AG04450 (cell line): ENCODE measurements around the gene HSH2D. TPM values are rescaled to one million over a fixed set of nuclear protein-coding genes. Genes with fewer than 3 reads are reported as not detected.

Experiments
- CTCF ChIA-PET: fragments of 300-600, 350-600 bp; formaldehyde crosslinking; extraction: SDS; loops from one replicate; lab custom pipeline; 2022; ENCODE audit warnings: antibody characterized with exemption, inconsistent platforms; lab: Charles Lee
- POLR2A ChIA-PET: fragments of 350-600 bp; formaldehyde crosslinking; extraction: SDS; loops from one replicate; lab custom pipeline; 2021; ENCODE audit warnings: antibody characterized with exemption, inconsistent platforms; lab: Yijun Ruan, JAX
- DNase-seq: peaks from one replicate; pipeline ENCODE4 v3.0.0-alpha.2; 2011; ENCODE audit warnings: low read depth, low spot score
- H3K27ac ChIP-seq: one replicate; pipeline ENCODE4 v1.5.1; 2012; ENCODE audit warnings: low read depth, low read length, control low read depth
- H3K27me3 ChIP-seq: one replicate; pipeline ENCODE4 v1.6.0; 2012; ENCODE audit warnings: low read length; ENCODE audit not compliant: control insufficient read depth, insufficient read depth
- H3K4me3 ChIP-seq: 2 replicates; pipeline ENCODE4 v1.5.1; 2011; ENCODE audit warnings: mild to moderate bottlenecking, low read depth, low read length, control low read depth
- H3K9me3 ChIP-seq: 2 replicates; pipeline ENCODE4 v1.5.1; 2012; ENCODE audit warnings: low read length; ENCODE audit not compliant: control insufficient read depth, insufficient read depth
- polyA plus RNA-seq: library from polyadenylated mRNA; depleted of rRNA; stranded (reverse); fragments of >200 nt; gene quantifications from 2 replicates; pipeline ENCODE4 v1.2.3, GENCODE V29; 2011
- TF ChIP-seq, protein P1 (sequence below): IDR thresholded peaks from 2 replicates; pipeline ENCODE4 v1.5.1; 2011; ENCODE audit warnings: low read depth, low read length, control low read depth, inconsistent platforms

The HSH2D gene
- polyA plus RNA-seq, 1 experiment = not detected

DNA sequence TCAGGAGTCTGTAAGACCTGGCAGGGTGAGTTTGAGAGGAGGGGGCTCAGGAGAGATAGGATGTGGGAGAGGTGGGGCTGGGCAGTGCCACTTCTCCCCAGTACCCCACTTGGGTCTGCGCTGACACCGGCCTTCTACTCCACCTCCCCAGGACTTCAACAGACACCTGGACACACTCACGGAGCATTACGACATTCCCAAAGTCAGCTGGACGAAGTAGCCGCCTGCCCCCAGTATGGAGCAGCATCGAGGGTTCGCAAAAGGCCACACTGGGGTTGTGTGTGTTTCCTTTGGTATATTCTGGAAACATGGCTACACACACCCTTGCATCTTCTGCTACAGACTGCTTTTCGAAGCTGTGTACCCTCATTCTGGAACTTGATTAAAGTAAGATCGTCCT is 47.3 kb downstream of the HSH2D start:
- TF ChIP-seq, protein P1, sequence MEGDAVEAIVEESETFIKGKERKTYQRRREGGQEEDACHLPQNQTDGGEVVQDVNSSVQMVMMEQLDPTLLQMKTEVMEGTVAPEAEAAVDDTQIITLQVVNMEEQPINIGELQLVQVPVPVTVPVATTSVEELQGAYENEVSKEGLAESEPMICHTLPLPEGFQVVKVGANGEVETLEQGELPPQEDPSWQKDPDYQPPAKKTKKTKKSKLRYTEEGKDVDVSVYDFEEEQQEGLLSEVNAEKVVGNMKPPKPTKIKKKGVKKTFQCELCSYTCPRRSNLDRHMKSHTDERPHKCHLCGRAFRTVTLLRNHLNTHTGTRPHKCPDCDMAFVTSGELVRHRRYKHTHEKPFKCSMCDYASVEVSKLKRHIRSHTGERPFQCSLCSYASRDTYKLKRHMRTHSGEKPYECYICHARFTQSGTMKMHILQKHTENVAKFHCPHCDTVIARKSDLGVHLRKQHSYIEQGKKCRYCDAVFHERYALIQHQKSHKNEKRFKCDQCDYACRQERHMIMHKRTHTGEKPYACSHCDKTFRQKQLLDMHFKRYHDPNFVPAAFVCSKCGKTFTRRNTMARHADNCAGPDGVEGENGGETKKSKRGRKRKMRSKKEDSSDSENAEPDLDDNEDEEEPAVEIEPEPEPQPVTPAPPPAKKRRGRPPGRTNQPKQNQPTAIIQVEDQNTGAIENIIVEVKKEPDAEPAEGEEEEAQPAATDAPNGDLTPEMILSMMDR = no peak
- ChIA-PET CTCF (interaction anchor here (0.5 to 1.3 kb wide), 3 partner anchors 94 to 1253 kb away, joined by 3 to 6 read pairs (median 5); no protein-coding TSS in a partner anchor), POLR2A (interaction anchor here (0.6 kb wide), 1 partner anchor 101 kb away, joined by 4 read pairs; no protein-coding TSS in a partner anchor)
- DNase-seq = no peak
- Histone ChIP-seq H3K4me3 (no peak overlapping the region), H3K27ac (no peak overlapping the region), H3K27me3 (no peaks in the 10 kb centered on the region), H3K9me3 (no peaks in the 10 kb centered on the region)

DNA sequence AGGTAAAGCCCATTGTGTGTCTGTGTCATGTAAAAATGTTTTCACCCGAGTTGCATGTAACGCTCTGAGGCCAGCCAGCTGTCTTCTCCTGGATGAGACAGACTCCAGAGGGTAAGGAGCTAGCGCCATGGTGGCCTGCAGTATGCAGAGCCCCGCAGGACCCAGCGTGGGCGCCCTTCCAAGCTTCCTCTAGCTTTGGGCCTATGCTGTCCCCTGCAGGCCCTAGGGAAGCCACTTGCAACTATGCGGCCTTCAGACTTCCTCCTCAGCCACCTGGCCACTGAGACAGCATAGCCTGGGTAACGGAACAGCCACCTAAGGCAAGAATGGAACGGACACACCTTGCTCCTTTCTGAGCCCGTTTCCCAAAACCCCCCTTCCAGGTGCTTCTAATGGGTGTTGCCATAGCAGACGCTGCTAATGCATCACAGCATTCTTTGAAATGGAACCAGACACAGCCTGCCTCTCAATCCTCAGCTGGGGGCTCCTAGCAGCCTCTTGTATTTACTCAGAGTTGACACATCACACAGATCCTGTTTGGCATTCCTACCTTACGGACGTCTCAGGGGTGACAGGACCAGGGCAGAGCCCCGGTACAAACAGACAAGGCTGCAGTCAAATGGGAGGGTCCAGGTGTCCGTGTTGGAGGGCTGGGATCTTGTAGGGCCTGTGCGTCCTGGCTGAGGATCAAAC is 47.9 kb downstream of the HSH2D start:
- DNase-seq = no peak
- ChIA-PET POLR2A (interaction anchor here (0.6 kb wide), 1 partner anchor 102 kb away, joined by 4 read pairs; no protein-coding TSS in a partner anchor), CTCF (interaction anchor here (0.6 to 1.3 kb wide), 2 partner anchors 191 to 1253 kb away, joined by 3 to 5 read pairs; no protein-coding TSS in a partner anchor)
- Histone ChIP-seq H3K4me3 (no peak overlapping the region), H3K9me3 (no peaks in the 10 kb centered on the region), H3K27me3 (no peaks in the 10 kb centered on the region), H3K27ac (peak overlapping the region; percentile 21)
- TF ChIP-seq, protein P1 = no peak

DNA sequence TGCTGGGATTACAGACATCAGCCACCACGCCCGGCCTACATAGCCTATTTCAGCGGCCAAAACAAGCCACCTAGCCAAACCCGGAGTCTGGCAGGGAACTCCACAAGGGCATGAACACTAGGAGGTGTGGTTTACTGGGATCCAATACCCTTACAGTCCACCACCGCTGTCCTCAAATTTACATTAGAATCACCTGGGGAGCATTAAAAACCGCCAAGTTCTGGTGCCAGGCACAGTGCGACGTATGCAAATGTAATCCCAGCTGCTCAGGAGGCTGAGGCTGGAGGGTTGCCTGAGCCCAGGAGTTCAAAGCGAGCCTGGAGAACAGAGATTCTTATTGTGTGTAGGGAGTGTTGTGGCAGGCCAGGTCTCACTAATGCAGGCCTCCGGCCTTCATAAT is 50.0 kb downstream of the HSH2D start:
- Histone ChIP-seq H3K27ac (no peak overlapping the region), H3K27me3 (no peaks in the 10 kb centered on the region), H3K9me3 (no peaks in the 10 kb centered on the region; the same call in 1 of the 2 replicates), H3K4me3 (no peak overlapping the region)
- no peak for DNase-seq
- ChIA-PET CTCF (interaction anchor here (0.9 kb wide), 1 partner anchor 11 kb away, joined by 3 read pairs; no protein-coding TSS in a partner anchor), POLR2A (no interaction called here)
- TF ChIP-seq, protein P1 = no peak

DNA sequence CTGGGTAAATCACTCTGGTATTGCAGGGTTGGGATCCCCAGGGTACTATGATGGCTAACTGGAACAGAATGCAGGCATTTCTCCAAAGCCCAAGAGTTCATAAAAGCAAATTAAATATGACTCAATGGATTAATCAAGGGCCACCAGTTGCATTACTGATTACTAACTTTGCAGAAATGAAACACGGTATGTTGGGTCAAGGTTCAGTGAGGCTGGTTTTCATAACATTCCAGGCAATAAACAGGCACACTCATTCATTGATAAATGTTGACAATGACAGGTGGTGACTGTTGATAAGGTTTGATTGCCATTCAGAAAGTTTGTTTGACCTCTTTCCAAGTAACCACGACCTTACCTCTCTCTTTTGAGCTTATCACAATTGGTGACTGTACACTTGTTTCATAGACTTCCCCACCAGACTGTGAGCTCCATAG is 53.7 kb downstream of the HSH2D start:
- TF ChIP-seq, protein P1 = no peak
- ChIA-PET CTCF (interaction anchor here (0.6 to 4.5 kb wide), 5 partner anchors 12 to 1692 kb away, joined by 3 to 23 read pairs (median 4); partner anchors contain the start of gene FAM32A), POLR2A (interaction anchor here (0.8 to 1.6 kb wide), 6 partner anchors 12 to 142 kb away, joined by 3 to 11 read pairs (median 4); partner anchors contain the start of genes FAM32A, KLF2 and TPM4)
- no peaks in the 10 kb centered on the region; the same call in 1 of the 2 replicates for H3K9me3 ChIP-seq
- peak overlapping the region; percentile 98 for H3K4me3 ChIP-seq
- DNase-seq = peak; percentile 55
- H3K27me3 ChIP-seq = no peaks in the 10 kb centered on the region
- peak overlapping the region; percentile 90 for H3K27ac ChIP-seq
